Fibroblast of villous mesenchyme (primary cell): ENCODE data around the gene CCL8. TPM values are rescaled to one million over a fixed set of nuclear protein-coding genes. Genes with fewer than 3 reads are reported as not detected.

Experiments
- DNase-seq: peaks from one replicate; pipeline ENCODE4 v3.0.0-alpha.2; 2010; ENCODE audit warnings: low read depth
- H3K4me3 ChIP-seq: 2 replicates; pipeline ENCODE4 v1.5.1; 2011; ENCODE audit warnings: low read depth, mild to moderate bottlenecking, low read length
- CTCF ChIP-seq: IDR thresholded peaks from 2 replicates; pipeline ENCODE4 v1.5.1; 2012; ENCODE audit warnings: low read depth, mild to moderate bottlenecking, low read length; ENCODE audit not compliant: insufficient read depth
- total RNA-seq: library from RNA; depleted of rRNA; stranded (reverse); fragments of >200 nt; gene quantifications from 2 replicates; pipeline ENCODE4 v1.2.3, GENCODE V29; 2012

Gene CCL8
- total RNA-seq, 1 donor = not detected

DNA sequence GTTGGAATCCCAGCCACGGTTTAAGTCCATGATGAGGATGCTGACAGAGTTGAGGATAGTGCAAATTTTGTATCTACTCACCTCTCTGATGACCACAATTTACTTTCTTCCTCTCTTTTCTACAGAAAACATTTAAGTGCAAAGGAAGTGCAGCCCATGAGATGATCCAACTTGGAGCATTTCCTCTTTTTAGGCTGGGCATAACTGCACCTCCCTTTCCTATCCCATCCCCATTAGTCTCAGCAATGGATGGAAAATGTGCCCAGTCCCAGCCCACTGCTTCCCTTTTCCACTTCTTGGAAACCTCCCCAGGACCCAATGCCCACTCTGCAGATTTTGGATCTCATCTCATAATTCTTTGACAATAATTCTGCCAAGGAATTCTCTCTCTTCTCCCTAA, 16.6 kb upstream of the CCL8 start:
- DNase-seq = no peak

GRCh38 chr17:34303606-34304005, 15.6 kb upstream of the CCL8 start:
- DNase-seq = no peak
- H3K4me3 ChIP-seq = no peak overlapping the region
- TF ChIP-seq CTCF = no peak

More for the DNA sequence above, 16.6 kb upstream of the CCL8 start:
- TF ChIP-seq CTCF = no peak
- no peak overlapping the region for H3K4me3 ChIP-seq

- TF ChIP-seq CTCF = no peak
- H3K4me3 ChIP-seq = no peak overlapping the region
- no peak for DNase-seq
Observed at GRCh38 chr17:34305061-34305460, 14.2 kb upstream of the CCL8 start.

- TF ChIP-seq CTCF = no peak
- DNase-seq = no peak
- no peak overlapping the region for H3K4me3 ChIP-seq
Observed at GRCh38 chr17:34305606-34306005, 13.6 kb upstream of the CCL8 start.

DNA sequence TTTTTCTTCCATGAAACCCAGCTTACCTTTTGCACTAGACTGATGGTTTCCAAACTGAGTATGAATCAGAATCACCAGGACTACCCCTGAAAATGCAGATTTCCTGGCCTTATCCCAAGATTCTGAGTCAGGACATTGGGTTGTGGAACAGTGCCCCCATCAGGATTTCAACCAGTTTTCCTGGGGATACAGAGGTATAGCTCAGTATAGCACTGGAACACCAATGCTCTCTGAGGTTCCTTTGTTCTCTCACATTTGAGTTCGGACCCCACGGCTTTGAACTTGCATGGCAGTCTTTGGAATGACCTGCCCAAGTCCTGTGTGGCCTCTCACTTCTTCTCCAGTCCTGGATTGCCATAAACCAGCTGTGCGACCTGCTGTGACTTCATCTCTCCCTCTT, 12.8 kb upstream of the CCL8 start:
- DNase-seq = peak; percentile 57
- H3K4me3 ChIP-seq = no peak overlapping the region
- peak; percentile 43 for TF ChIP-seq CTCF

DNA sequence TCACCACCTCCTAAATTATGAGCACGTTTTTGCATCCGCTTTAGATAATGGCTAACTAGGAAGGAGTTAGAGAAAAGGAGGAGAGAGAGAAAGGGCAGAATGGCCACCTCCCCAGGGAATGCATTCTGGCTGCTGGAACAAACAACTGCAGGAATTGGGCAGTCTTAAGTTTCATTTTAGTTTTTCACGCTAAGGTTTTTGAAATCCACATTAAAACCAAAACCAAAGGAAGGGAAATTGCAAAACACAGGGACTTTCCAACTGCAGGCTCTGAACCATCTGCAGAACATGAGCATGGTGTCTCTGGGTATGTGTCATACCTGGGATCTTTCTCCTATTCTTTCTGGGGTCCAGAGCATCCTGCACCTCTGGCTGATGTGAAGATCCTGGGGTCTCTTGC, 12.1 kb upstream of the CCL8 start:
- no peak for TF ChIP-seq CTCF
- H3K4me3 ChIP-seq = no peak overlapping the region
- peak; percentile 69 for DNase-seq

DNA sequence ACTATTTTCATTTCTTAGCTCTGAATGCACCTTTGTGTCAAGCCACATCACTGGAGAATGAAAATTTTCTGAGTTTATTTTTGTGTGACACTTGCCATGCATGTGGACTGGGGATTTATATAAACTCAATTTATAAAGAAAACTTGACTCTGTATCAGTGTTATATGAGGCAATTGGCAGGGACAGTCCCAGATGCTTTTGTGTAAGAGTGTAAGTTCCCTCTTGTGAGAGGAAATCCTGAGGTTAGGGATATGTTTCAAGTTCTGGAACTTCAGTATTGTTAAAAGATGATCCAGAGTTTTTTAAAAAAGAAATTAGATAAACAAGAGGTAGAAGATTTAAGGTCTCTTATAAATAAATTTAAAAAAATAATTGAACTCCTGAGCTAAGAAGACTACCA, 10.9 kb upstream of the CCL8 start:
- TF ChIP-seq CTCF = no peak
- H3K4me3 ChIP-seq = no peak overlapping the region
- DNase-seq = no peak
